PFSK-1 (cell line): ENCODE results near the gene SEC14L5.

Experiments
- FOXP2 ChIP-seq: optimal IDR thresholded peaks from 2 replicates; pipeline ENCODE3; 2011; ENCODE audit warnings: borderline replicate concordance, control low read depth, inconsistent platforms; ENCODE audit not compliant: insufficient read depth; ENCODE audit errors: extremely low read length, extremely low read depth
- POLR2AphosphoS5 ChIP-seq: IDR thresholded peaks from 2 replicates; pipeline ENCODE4 v1.6.1; 2012; ENCODE audit warnings: low read depth, mild to moderate bottlenecking, control low read depth, low read length, moderate library complexity
- REST ChIP-seq, 2 experiments: IDR thresholded peaks; 2 replicates each; pipeline versions ENCODE4 v1.6.1 to v1.8.0; 2011 to 2012; ENCODE audit warnings: low read depth in 2 of 2, low read length in 2 of 2, control low read depth in 1 of 2, inconsistent platforms in 1 of 2, mild to moderate bottlenecking in 1 of 2, moderate library complexity in 1 of 2; ENCODE audit not compliant: insufficient read depth in 1 of 2
- SIN3A ChIP-seq: IDR thresholded peaks from 2 replicates; pipeline ENCODE4 v1.6.1; 2012; ENCODE audit warnings: mild to moderate bottlenecking, low read length, moderate library complexity, borderline replicate concordance; ENCODE audit not compliant: insufficient read depth
- TAF1 ChIP-seq: IDR thresholded peaks from 2 replicates; pipeline ENCODE4 v1.6.1; 2012; ENCODE audit warnings: low read length, control low read depth, borderline replicate concordance; ENCODE audit not compliant: insufficient read depth

Gene SEC14L5

GRCh38 chr16:5001986-5002385 is 43.9 kb downstream of the SEC14L5 start:
- TF ChIP-seq FOXP2 (no peak), REST (IDR thresholded peaks at IDR 0.05; ENCODE audit: insufficient read depth in 1 of 2, low read depth in 2 of 2, low read length in 2 of 2) (no peak), POLR2AphosphoS5 (no peak), SIN3A (no peak), TAF1 (no peak)

GRCh38 chr16:5002699-5003143 is 44.6 kb downstream of the SEC14L5 start:
- no peak for TF ChIP-seq FOXP2
- TF ChIP-seq REST (IDR thresholded peaks at IDR 0.05; ENCODE audit: insufficient read depth in 1 of 2, low read depth in 2 of 2, low read length in 2 of 2), result no peak
- TF ChIP-seq POLR2AphosphoS5, result no peak
- no peak for TF ChIP-seq SIN3A
- no peak for TF ChIP-seq TAF1

- no peak for TF ChIP-seq FOXP2
- TF ChIP-seq POLR2AphosphoS5, result no peak
- no peak for TF ChIP-seq TAF1
- TF ChIP-seq SIN3A, result no peak
- no peak for TF ChIP-seq REST (IDR thresholded peaks at IDR 0.05; ENCODE audit: insufficient read depth in 1 of 2, low read depth in 2 of 2, low read length in 2 of 2)
These were observed 45.1 kb downstream of the SEC14L5 start for GRCh38 chr16:5003211-5003610.

GRCh38 chr16:5003828-5004227 is 45.7 kb downstream of the SEC14L5 start:
- TF ChIP-seq REST (IDR thresholded peaks at IDR 0.05; ENCODE audit: insufficient read depth in 1 of 2, low read depth in 2 of 2, low read length in 2 of 2) (no peak), FOXP2 (no peak), TAF1 (no peak), POLR2AphosphoS5 (no peak), SIN3A (no peak)

- no peak for TF ChIP-seq FOXP2
- no peak for TF ChIP-seq POLR2AphosphoS5
- TF ChIP-seq TAF1, result no peak
- no peak for TF ChIP-seq REST (IDR thresholded peaks at IDR 0.05; ENCODE audit: insufficient read depth in 1 of 2, low read depth in 2 of 2, low read length in 2 of 2)
- TF ChIP-seq SIN3A, result no peak
These were observed 46.2 kb downstream of the SEC14L5 start for GRCh38 chr16:5004311-5004710.
